GM18867 (cell line): ENCODE measurements around the gene MAP3K6.

Experiments
- ATAC-seq: cut with Tn5 transposase; IDR thresholded peaks from one replicate; pipeline ENCODE4 v1.9.1; 2021; ENCODE audit warnings: mild to moderate bottlenecking, moderate library complexity; ENCODE audit not compliant: unreplicated experiment

Gene MAP3K6

GRCh38 chr1:27379564-27380122, 12.9 kb upstream of the MAP3K6 start:
- ATAC-seq: no peak

GRCh38 chr1:27377760-27378495, 11.2 kb upstream of the MAP3K6 start:
- no peak for ATAC-seq

- ATAC-seq: no peak
Measured at GRCh38 chr1:27374362-27375086, 7.8 kb upstream of the MAP3K6 start, which contains the start of gene FCN3. TSS of gene FCN3 (minus strand) at chr1:27374824. CDS start at chr1:27374818, 6 bp downstream.

- ATAC-seq: no peak
Measured at GRCh38 chr1:27372808-27373690, 6.3 kb upstream of the MAP3K6 start.

GRCh38 chr1:27372022-27372807, 5.5 kb upstream of the MAP3K6 start:
- no peak for ATAC-seq

GRCh38 chr1:27368869-27369582, 2.3 kb upstream of the MAP3K6 start:
- ATAC-seq: no peak

- no peak for ATAC-seq
Measured at GRCh38 chr1:27367160-27367650, 444 bp upstream of the MAP3K6 start.

- ATAC-seq: peak; percentile 33
Measured at GRCh38 chr1:27366113-27366410, 699 bp downstream of the MAP3K6 start.

GRCh38 chr1:27365372-27366112, 1.2 kb downstream of the MAP3K6 start:
- peak; percentile 38 for ATAC-seq

- no peak for ATAC-seq
Measured at GRCh38 chr1:27364696-27365371, 1.9 kb downstream of the MAP3K6 start.

- no peak for ATAC-seq
Measured at GRCh38 chr1:27363766-27364695, 2.7 kb downstream of the MAP3K6 start.

- no peak for ATAC-seq
Measured at GRCh38 chr1:27361553-27361952, 5.2 kb downstream of the MAP3K6 start.

- ATAC-seq: no peak
Measured at GRCh38 chr1:27361044-27361402, 5.7 kb downstream of the MAP3K6 start.

- no peak for ATAC-seq
Measured at GRCh38 chr1:27360159-27361043, 6.4 kb downstream of the MAP3K6 start.

- no peak for ATAC-seq
Measured at GRCh38 chr1:27359822-27360158, 7.0 kb downstream of the MAP3K6 start.

- no peak for ATAC-seq
Measured at GRCh38 chr1:27358928-27359313, 7.8 kb downstream of the MAP3K6 start.
